ENCODE results near the gene TSPAN14. TPM values are rescaled to one million over a fixed set of nuclear protein-coding genes. Genes with fewer than 3 reads are reported as not detected.

Gene TSPAN14
- total RNA-seq, 2 experiments from 2014 or later = 17.0 to 33.4 TPM

GRCh38 chr10:80515941-80516340 lies 61.8 kb downstream of the TSPAN14 start:
- intact Hi-C loops (cut with micrococcal nuclease; ENCODE audit: unreplicated experiment) = no loop called here
- no peak overlapping the region for H2AFZ ChIP-seq (ENCODE audit: low read length)
- no peaks in the 10 kb centered on the region for H3K9me3 ChIP-seq (ENCODE audit: low read length)
- H3K4me2 ChIP-seq (ENCODE audit: low read length) = no peak overlapping the region
- no peaks in the 10 kb centered on the region for H3K79me2 ChIP-seq (ENCODE audit: insufficient read depth, low read depth, low read length)
- no peaks in the 10 kb centered on the region for H3K4me1 ChIP-seq (ENCODE audit: insufficient read depth, low read length, poor library complexity, severe bottlenecking)
- no peak overlapping the region for H3K27ac ChIP-seq (ENCODE audit: low read depth, low read length, poor library complexity, severe bottlenecking)
- CTCF ChIA-PET (ENCODE audit: unreplicated experiment) = no interaction called here
- DNase-seq (ENCODE audit: low spot score) = no peak
- BruUV-seq (replicated peaks) = no TSS peak
- POLR2A ChIA-PET = no interaction called here
- no peak overlapping the region for H3K4me3 ChIP-seq (ENCODE audit: low read depth, low read length, poor library complexity, severe bottlenecking)
- peaks cover 79% of the 10 kb centered on the region for H3K36me3 ChIP-seq (ENCODE audit: insufficient read depth, low read length)
- H3K9me2 ChIP-seq (ENCODE audit: insufficient read depth, low read length) = no peaks in the 10 kb centered on the region
- TF ChIP-seq CTCF (conservative IDR thresholded peaks at IDR 0.05; ENCODE audit: low read length) = no peak
- no peak for TF ChIP-seq EZH2phosphoT487 (IDR thresholded peaks at IDR 0.05; ENCODE audit: borderline replicate concordance, low read depth, low read length)
- H4K20me1 ChIP-seq (ENCODE audit: insufficient read depth, low read length) = no peaks in the 10 kb centered on the region

- no peak for DNase-seq (ENCODE audit: low spot score)
- Histone ChIP-seq H3K4me2 (ENCODE audit: low read length) (no peak overlapping the region), H3K9me3 (ENCODE audit: low read length) (no peaks in the 10 kb centered on the region), H3K79me2 (ENCODE audit: insufficient read depth, low read depth, low read length) (no peaks in the 10 kb centered on the region), H3K27ac (ENCODE audit: low read depth, low read length, poor library complexity, severe bottlenecking) (no peak overlapping the region), H3K4me3 (ENCODE audit: low read depth, low read length, poor library complexity, severe bottlenecking) (no peak overlapping the region), H3K4me1 (ENCODE audit: insufficient read depth, low read length, poor library complexity, severe bottlenecking) (no peaks in the 10 kb centered on the region), H3K9me2 (ENCODE audit: insufficient read depth, low read length) (no peaks in the 10 kb centered on the region), H4K20me1 (ENCODE audit: insufficient read depth, low read length) (no peaks in the 10 kb centered on the region), H2AFZ (ENCODE audit: low read length) (no peak overlapping the region), H3K36me3 (ENCODE audit: insufficient read depth, low read length) (peaks cover 72% of the 10 kb centered on the region)
- TF ChIP-seq EZH2phosphoT487 (IDR thresholded peaks at IDR 0.05; ENCODE audit: borderline replicate concordance, low read depth, low read length) (no peak), CTCF (conservative IDR thresholded peaks at IDR 0.05; ENCODE audit: low read length) (no peak)
- intact Hi-C loops (cut with micrococcal nuclease; ENCODE audit: unreplicated experiment) = no loop called here
- ChIA-PET POLR2A (no interaction called here), CTCF (ENCODE audit: unreplicated experiment) (no interaction called here)
- no TSS peak for BruUV-seq (replicated peaks)
These were observed 62.5 kb downstream of the TSPAN14 start for GRCh38 chr10:80516506-80517075.

- no peak overlapping the region for H3K4me3 ChIP-seq (ENCODE audit: low read depth, low read length, poor library complexity, severe bottlenecking)
- no peaks in the 10 kb centered on the region for H4K20me1 ChIP-seq (ENCODE audit: insufficient read depth, low read length)
These were observed 63.5 kb downstream of the TSPAN14 start for GRCh38 chr10:80517416-80518142.

More at GRCh38 chr10:80517416-80518142, 63.5 kb downstream of the TSPAN14 start:
- CTCF ChIA-PET (ENCODE audit: unreplicated experiment) = no interaction called here
- Histone ChIP-seq H2AFZ (ENCODE audit: low read length) (no peak overlapping the region), H3K27ac (ENCODE audit: low read depth, low read length, poor library complexity, severe bottlenecking) (no peak overlapping the region), H3K36me3 (ENCODE audit: insufficient read depth, low read length) (peaks cover 64% of the 10 kb centered on the region), H3K9me2 (ENCODE audit: insufficient read depth, low read length) (no peaks in the 10 kb centered on the region), H3K79me2 (ENCODE audit: insufficient read depth, low read depth, low read length) (no peaks in the 10 kb centered on the region), H3K4me2 (ENCODE audit: low read length) (no peak overlapping the region), H3K4me1 (ENCODE audit: insufficient read depth, low read length, poor library complexity, severe bottlenecking) (no peaks in the 10 kb centered on the region), H3K9me3 (ENCODE audit: low read length) (no peaks in the 10 kb centered on the region)
- no peak for DNase-seq (ENCODE audit: low spot score)
- POLR2A ChIA-PET = interaction anchor here (0.7 kb wide), 1 partner anchor 92 kb away, joined by 3 read pairs; no protein-coding TSS in a partner anchor
- no TSS peak for BruUV-seq (replicated peaks)
- no peak for TF ChIP-seq EZH2phosphoT487 (IDR thresholded peaks at IDR 0.05; ENCODE audit: borderline replicate concordance, low read depth, low read length)
- no peak for TF ChIP-seq CTCF (conservative IDR thresholded peaks at IDR 0.05; ENCODE audit: low read length)
- intact Hi-C loops (cut with micrococcal nuclease; ENCODE audit: unreplicated experiment) = no loop called here
